HepG2 (cell line): ENCODE data around the gene NFASC. TPM values are rescaled to one million over a fixed set of nuclear protein-coding genes. Genes with fewer than 3 reads are reported as not detected.

Experiments
- ATAC-seq: fragments of 200-7000 bp; cut with Tn5 transposase; 3 replicates; pipeline ENCODE4 v1.9.1; 2020; ENCODE audit warnings: mild to moderate bottlenecking, moderate library complexity
- BruUV-seq: library from RNA; stranded (reverse); fragments of 400-500 nt; replicated peaks from 2 replicates; lab custom pipeline; 2021; lab: Mats Ljungman, UMichigan
- CTCF ChIA-PET: fragments of 300-600 bp; formaldehyde crosslinking; extraction: SDS; loops from one replicate; lab custom pipeline; 2021; ENCODE audit warnings: low total read pairs, inconsistent platforms, low intra/inter-chr PET ratio; lab: Yijun Ruan, JAX
- POLR2A ChIA-PET: fragments of 350-600 bp; sonication (Branson Sonifier 250); formaldehyde crosslinking; loops from one replicate; lab custom pipeline; 2020; ENCODE audit warnings: antibody characterized with exemption, inconsistent platforms; lab: Yijun Ruan, JAX
- DNase-seq: peaks from one replicate; pipeline ENCODE4 v3.0.0-alpha.2; 2015; ENCODE audit warnings: low spot score
- FAIRE-seq: peaks from 3 replicates; lab custom pipeline; 2011; peaks lifted over from hg19 to GRCh38; lab: Jason Lieb, UNC
- H2AFZ ChIP-seq: one replicate; pipeline ENCODE4 v1.6.1; 2011; ENCODE audit warnings: low read length, inconsistent platforms
- H3K27ac ChIP-seq: fragments of 300-600 bp; 3 replicates; pipeline ENCODE4 v1.8.0; 2011; ENCODE audit warnings: mixed run types, mild to moderate bottlenecking, mixed read lengths, low read length, inconsistent platforms; ENCODE audit not compliant: insufficient read depth; ENCODE audit errors: extremely low read length
- H3K27me3 ChIP-seq, 2 experiments: fragments of 200-600 bp in 1 of 2; 2 replicates in 1 of 2; 3 replicates in 1 of 2; pipeline versions ENCODE4 v1.6.0 to v1.8.0; 2011; ENCODE audit warnings: low read length in 2 of 2, mild to moderate bottlenecking in 2 of 2, moderate library complexity in 2 of 2, inconsistent platforms in 1 of 2; ENCODE audit not compliant: insufficient read depth in 2 of 2, control insufficient read depth in 1 of 2
- H3K36me3 ChIP-seq, 2 experiments: fragments of 200-600 bp in 1 of 2; replicated peaks in 1 of 2; 2 replicates in 1 of 2; 3 replicates in 1 of 2; pipeline versions ENCODE4 v1.5.1 to v1.8.0; 2011; ENCODE audit warnings: low read length in 2 of 2, inconsistent platforms in 1 of 2; ENCODE audit not compliant: insufficient read depth in 2 of 2, control insufficient read depth in 1 of 2
- H3K4me1 ChIP-seq: 2 replicates; pipeline ENCODE4 v1.5.1; 2012; ENCODE audit warnings: low read length, inconsistent platforms; ENCODE audit not compliant: insufficient read depth
- H3K4me2 ChIP-seq: 2 replicates; pipeline ENCODE4 v1.6.0; 2011; ENCODE audit warnings: low read depth, low read length, inconsistent platforms
- H3K4me3 ChIP-seq, 3 experiments: fragments of 200-600 bp in 1 of 3; sonication (generic), shearing (Covaris generic) in 1 of 3; replicated peaks in 1 of 3; 2 replicates each; pipeline ENCODE4 v1.5.1; 2011 to 2016; ENCODE audit warnings: low read length in 3 of 3, inconsistent platforms in 2 of 3, low read depth in 2 of 3, mild to moderate bottlenecking in 2 of 3, control low read depth in 1 of 3, mixed read lengths in 1 of 3; ENCODE audit not compliant: insufficient read depth in 1 of 3
- H3K79me2 ChIP-seq: one replicate; pipeline ENCODE4 v1.6.1; 2011; ENCODE audit warnings: low read length, inconsistent platforms; ENCODE audit not compliant: insufficient read depth
- H3K9ac ChIP-seq: 2 replicates; pipeline ENCODE4 v1.6.0; 2011; ENCODE audit warnings: mild to moderate bottlenecking, low read depth, low read length, inconsistent platforms; ENCODE audit not compliant: insufficient read depth
- H3K9me3 ChIP-seq: 2 replicates; pipeline ENCODE4 v1.5.1; 2012; ENCODE audit warnings: mild to moderate bottlenecking, low read length
- H4K20me1 ChIP-seq: 2 replicates; pipeline ENCODE4 v1.6.0; 2011; ENCODE audit warnings: inconsistent platforms, mild to moderate bottlenecking, low read length, moderate library complexity; ENCODE audit not compliant: insufficient read depth
- CENPBD1 ChIP-seq: sonication (generic); formaldehyde crosslinking; IDR thresholded peaks from 2 replicates; pipeline ENCODE4 v1.8.0; 2022; ENCODE audit warnings: missing genetic modification reagents, low read depth, mild to moderate bottlenecking, borderline replicate concordance
- CREB3 ChIP-seq: sonication (generic); formaldehyde crosslinking; IDR thresholded peaks from 2 replicates; pipeline ENCODE4 v1.5.0; 2020; ENCODE audit warnings: missing genetic modification reagents
- ETV6 ChIP-seq: sonication (generic); formaldehyde crosslinking; conservative IDR thresholded peaks from 2 replicates; pipeline ENCODE4 v1.4.0; 2020; ENCODE audit warnings: missing genetic modification reagents
- FLYWCH1 ChIP-seq: sonication (generic); formaldehyde crosslinking; IDR thresholded peaks from 2 replicates; pipeline ENCODE4 v1.8.1; 2023; ENCODE audit warnings: mild to moderate bottlenecking, missing genetic modification reagents
- KLF11 ChIP-seq: IDR thresholded peaks from 2 replicates; pipeline ENCODE4 v1.6.1; 2016; ENCODE audit warnings: missing compliant biosample characterization
- NR2F1 ChIP-seq, 2 experiments: fragments of 450-650 bp in 1 of 2; formaldehyde crosslinking in 1 of 2; IDR thresholded peaks; 2 replicates each; pipeline versions ENCODE4 v1.5.0 to v1.6.1; 2016 to 2020; ENCODE audit warnings: mild to moderate bottlenecking in 1 of 2, missing compliant biosample characterization in 1 of 2, missing genetic modification reagents in 1 of 2, moderate library complexity in 1 of 2
- NR2F6 ChIP-seq, 2 experiments: IDR thresholded peaks; 2 replicates each; pipeline ENCODE4 v1.6.1; 2016; ENCODE audit warnings: antibody characterized with exemption in 1 of 2, mild to moderate bottlenecking in 1 of 2
- PCBP2 ChIP-seq: fragments of 200-400 bp; formaldehyde crosslinking; optimal IDR thresholded peaks from 2 replicates; pipeline ENCODE3; 2018; ENCODE audit warnings: low read length, low read depth; ENCODE audit not compliant: poor library complexity, severe bottlenecking
- RERE ChIP-seq: IDR thresholded peaks from 2 replicates; pipeline ENCODE4 v1.6.1; 2016; ENCODE audit warnings: low read depth, missing genetic modification reagents, missing compliant biosample characterization
- USF2 ChIP-seq, 2 experiments: sonication (generic) in 1 of 2; formaldehyde crosslinking in 1 of 2; IDR thresholded peaks; 2 replicates each; pipeline versions ENCODE4 v1.5.1 to v1.6.1; 2011 to 2020; ENCODE audit warnings: borderline replicate concordance in 1 of 2, low read depth in 1 of 2, low read length in 1 of 2, mild to moderate bottlenecking in 1 of 2, missing genetic modification reagents in 1 of 2, moderate library complexity in 1 of 2
- ZBTB21 ChIP-seq: sonication (generic); formaldehyde crosslinking; IDR thresholded peaks from 2 replicates; pipeline ENCODE4 v1.4.0; 2020; ENCODE audit warnings: missing genetic modification reagents
- ZFP36L1 ChIP-seq: sonication (generic); formaldehyde crosslinking; IDR thresholded peaks from 2 replicates; pipeline ENCODE4 v1.8.0; 2022; ENCODE audit warnings: mild to moderate bottlenecking, missing genetic modification reagents, moderate library complexity
- ZNF20 ChIP-seq: sonication (generic); formaldehyde crosslinking; IDR thresholded peaks from 2 replicates; pipeline ENCODE4 v1.4.0; 2020; ENCODE audit warnings: mild to moderate bottlenecking, moderate library complexity, missing genetic modification reagents
- ZNF224 ChIP-seq: sonication (generic); formaldehyde crosslinking; IDR thresholded peaks from 2 replicates; pipeline ENCODE4 v1.5.0; 2020; ENCODE audit warnings: mild to moderate bottlenecking, missing genetic modification reagents
- ZNF251 ChIP-seq: sonication (generic); formaldehyde crosslinking; IDR thresholded peaks from 2 replicates; pipeline ENCODE4 v1.9.0; 2021; ENCODE audit warnings: mild to moderate bottlenecking, missing genetic modification reagents
- ZNF619 ChIP-seq: sonication (generic); formaldehyde crosslinking; IDR thresholded peaks from 2 replicates; pipeline ENCODE4 v1.4.0; 2020; ENCODE audit warnings: mild to moderate bottlenecking, missing genetic modification reagents
- ZNF746 ChIP-seq: sonication (generic); formaldehyde crosslinking; IDR thresholded peaks from 2 replicates; pipeline ENCODE4 v1.8.0; 2022; ENCODE audit warnings: mild to moderate bottlenecking, missing genetic modification reagents
- WGBS: methylation state at CpG from one replicate; pipeline ENCODE4 v1.1.6; 2017; ENCODE audit warnings: low lambda C conversion rate; 5-methylcytosine and 5-hydroxymethylcytosine counted together
- in situ Hi-C: cut with HindIII; loops from 2 replicates; pipeline ENCODE4 v1.10.0; 2017; ENCODE audit warnings: low pct_unique_long_range_greater_than_20kb; ENCODE audit not compliant: extremely low pct_ligation_motif_present
- intact Hi-C: fragments of 100-400 bp; cut with micrococcal nuclease; formaldehyde crosslinking; loops from one replicate; pipeline ENCODE4 v1.10.0; 2022; ENCODE audit not compliant: unreplicated experiment
- polyA plus RNA-seq, 8 experiments: library from polyadenylated mRNA; depleted of rRNA in 3 of 8; stranded (reverse) in 7 of 8; unstranded in 1 of 8; fragments of >200 nt; fragmentation: Illumina TruSeq in 4 of 8; extraction: Trizol in 4 of 8; gene quantifications; 2 replicates each; pipeline versions ENCODE4 v1.2.1 to v1.2.3, GENCODE V29; 2011 to 2016; ENCODE audit warnings: low read depth in 4 of 8, missing spikeins in 1 of 8, mixed read lengths in 1 of 8; ENCODE audit not compliant: insufficient read depth in 1 of 8
- total RNA-seq, 5 experiments: library from RNA; depleted of rRNA; stranded (reverse); fragments of >200 nt; fragmentation: Illumina TruSeq; extraction: Trizol; gene quantifications; 2 replicates each; pipeline ENCODE4 v1.2.3, GENCODE V29; 2016; ENCODE audit warnings: low read depth in 1 of 5

Gene NFASC
- total and polyA plus RNA-seq, 2 of the 13 experiments (the other 11 are each of a cell fraction or from before 2014, with no cell fraction given), result not detected

GRCh38 chr1:204968135-204968534 is 97.5 kb downstream of the NFASC start:
- no CpG with 5 or more reads among the region's 10 CpGs for WGBS
- Histone ChIP-seq H3K9ac (no peak overlapping the region), H4K20me1 (no peaks in the 10 kb centered on the region)
- in situ Hi-C loops, result no loop called here
- no TSS peak for BruUV-seq
- CTCF ChIA-PET, result no interaction called here
- TF ChIP-seq ZBTB21 (CRISPR knock-in tag) (no peak), NR2F6 (IDR thresholded peaks at IDR 0.05) (no peak), NR2F6 (CRISPR knock-in tag; IDR thresholded peaks at IDR 0.05) (no peak), KLF11 (CRISPR knock-in tag) (no peak), ZNF619 (CRISPR knock-in tag) (no peak), FLYWCH1 (CRISPR knock-in tag) (no peak), ZNF20 (CRISPR knock-in tag) (no peak), PCBP2 (no peak), RERE (no peak), ZNF746 (CRISPR knock-in tag) (no peak), ZNF224 (CRISPR knock-in tag) (no peak), USF2 (IDR thresholded peaks at IDR 0.05; ENCODE audit: low read depth, low read length) (no peak), USF2 (CRISPR knock-in tag; IDR thresholded peaks at IDR 0.05; ENCODE audit: borderline replicate concordance) (no peak), CREB3 (CRISPR knock-in tag) (no peak), ETV6 (CRISPR knock-in tag) (no peak), ZFP36L1 (CRISPR knock-in tag) (no peak), ZNF251 (CRISPR knock-in tag) (no peak), NR2F1 (CRISPR knock-in tag; IDR thresholded peaks at IDR 0.05) (no peak), CENPBD1 (no peak)
- TF ChIP-seq, all 625 proteins: peak for 0
- no peaks in the 10 kb centered on the region for H3K4me1 ChIP-seq
- no peak overlapping the region for H2AFZ ChIP-seq
- no peaks in the 10 kb centered on the region for H3K79me2 ChIP-seq
- no peaks in the 10 kb centered on the region for H3K36me3 ChIP-seq
- ATAC-seq (no peak), FAIRE-seq (no peak), DNase-seq (no peak)
- H3K27ac ChIP-seq, result no peak overlapping the region
- intact Hi-C loops, result no loop called here
- POLR2A ChIA-PET, result no interaction called here
- H3K27me3 ChIP-seq, result peaks cover 5 to 40% of the 10 kb centered on the region in 2 experiments; a peak in 4 of 5 replicates
- H3K4me3 ChIP-seq, result no peak overlapping the region
- no peaks in the 10 kb centered on the region for H3K9me3 ChIP-seq
- H3K4me2 ChIP-seq, result no peak overlapping the region
